Measurements from ENCODE around the gene IL1RL1. TPM values are rescaled to one million over a fixed set of nuclear protein-coding genes. Genes with fewer than 3 reads are reported as not detected.

Gene IL1RL1
- total RNA-seq, 4 donors from 2014 or later = 48.1 to 307 (median 62.3) TPM

DNA sequence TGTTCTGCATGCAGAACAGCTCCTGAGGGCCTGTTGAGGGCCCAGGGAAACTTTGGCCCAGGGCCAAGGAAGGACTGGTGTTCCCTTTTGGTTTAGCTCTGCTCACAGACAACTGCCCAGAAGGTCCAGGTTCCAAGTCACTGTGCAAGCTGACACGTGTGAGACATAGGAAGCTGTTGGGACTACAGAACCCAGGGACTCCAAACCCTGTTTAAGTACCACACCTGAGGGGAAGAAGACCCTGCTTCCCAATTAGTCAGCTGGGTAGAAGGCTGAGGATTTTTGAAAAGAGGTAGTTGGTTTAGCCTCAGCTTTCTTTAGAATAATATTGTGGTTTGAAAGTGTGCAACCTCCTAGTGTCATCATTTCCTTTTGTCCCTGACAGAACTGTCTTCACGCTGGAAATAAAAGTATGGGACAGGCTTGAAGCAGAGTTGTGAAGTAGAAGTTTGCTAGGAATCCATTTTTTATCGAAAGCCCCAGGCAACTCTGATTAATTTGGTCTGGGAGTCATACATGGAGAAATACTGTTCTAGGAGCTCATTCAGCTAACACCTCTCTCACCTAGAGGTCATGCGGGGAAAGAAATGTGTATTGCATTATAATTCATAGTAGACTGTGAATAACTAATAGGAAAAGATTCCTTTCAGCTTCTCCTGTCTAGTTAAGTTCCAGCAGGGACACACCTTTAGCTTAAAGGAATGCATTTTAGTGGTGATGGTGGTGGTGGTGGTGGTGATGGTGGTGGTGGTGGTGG is 19.9 kb upstream of the IL1RL1 start:
- ATAC-seq (ENCODE audit: low FRiP score) = no peak
- TF ChIP-seq, protein P1, sequence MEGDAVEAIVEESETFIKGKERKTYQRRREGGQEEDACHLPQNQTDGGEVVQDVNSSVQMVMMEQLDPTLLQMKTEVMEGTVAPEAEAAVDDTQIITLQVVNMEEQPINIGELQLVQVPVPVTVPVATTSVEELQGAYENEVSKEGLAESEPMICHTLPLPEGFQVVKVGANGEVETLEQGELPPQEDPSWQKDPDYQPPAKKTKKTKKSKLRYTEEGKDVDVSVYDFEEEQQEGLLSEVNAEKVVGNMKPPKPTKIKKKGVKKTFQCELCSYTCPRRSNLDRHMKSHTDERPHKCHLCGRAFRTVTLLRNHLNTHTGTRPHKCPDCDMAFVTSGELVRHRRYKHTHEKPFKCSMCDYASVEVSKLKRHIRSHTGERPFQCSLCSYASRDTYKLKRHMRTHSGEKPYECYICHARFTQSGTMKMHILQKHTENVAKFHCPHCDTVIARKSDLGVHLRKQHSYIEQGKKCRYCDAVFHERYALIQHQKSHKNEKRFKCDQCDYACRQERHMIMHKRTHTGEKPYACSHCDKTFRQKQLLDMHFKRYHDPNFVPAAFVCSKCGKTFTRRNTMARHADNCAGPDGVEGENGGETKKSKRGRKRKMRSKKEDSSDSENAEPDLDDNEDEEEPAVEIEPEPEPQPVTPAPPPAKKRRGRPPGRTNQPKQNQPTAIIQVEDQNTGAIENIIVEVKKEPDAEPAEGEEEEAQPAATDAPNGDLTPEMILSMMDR (IDR thresholded peaks at IDR 0.05) = no peak
- DNase-seq (ENCODE audit: low spot score) = no peak

DNA sequence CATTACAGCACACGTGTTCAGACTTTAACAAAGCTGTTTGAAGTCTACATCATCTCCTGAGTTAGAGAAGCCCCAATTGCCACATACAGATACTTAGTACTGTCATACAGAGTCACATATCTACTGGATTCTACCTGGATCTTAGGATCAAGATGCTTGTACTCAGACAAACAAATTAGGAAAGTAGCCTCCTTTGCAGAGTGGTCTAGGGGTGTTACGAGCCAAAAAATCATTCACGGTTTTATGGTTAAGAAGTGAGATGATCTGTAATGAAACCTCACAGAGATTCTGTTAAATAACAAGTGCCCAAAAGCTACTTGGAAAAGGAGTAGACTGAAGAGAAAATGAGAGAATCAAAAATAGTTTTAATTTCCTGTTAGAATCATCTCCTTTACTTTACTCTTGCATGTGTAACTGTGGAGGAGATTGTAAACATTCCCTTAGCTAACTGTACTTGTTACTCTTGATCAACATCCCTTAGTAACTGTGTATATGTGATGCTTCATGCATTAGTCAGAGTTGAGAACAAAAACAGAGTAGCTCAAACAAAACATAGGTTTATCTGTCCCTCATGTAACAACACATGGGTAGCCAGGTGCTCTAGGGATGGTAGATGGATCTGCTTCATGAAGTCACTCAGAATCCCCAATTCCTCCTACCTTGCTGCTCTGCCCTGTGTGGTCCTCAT is 16.4 kb upstream of the IL1RL1 start:
- DNase-seq (ENCODE audit: low spot score) (no peak), ATAC-seq (ENCODE audit: low FRiP score) (no peak)
- TF ChIP-seq, protein P1 (IDR thresholded peaks at IDR 0.05) = no peak

DNA sequence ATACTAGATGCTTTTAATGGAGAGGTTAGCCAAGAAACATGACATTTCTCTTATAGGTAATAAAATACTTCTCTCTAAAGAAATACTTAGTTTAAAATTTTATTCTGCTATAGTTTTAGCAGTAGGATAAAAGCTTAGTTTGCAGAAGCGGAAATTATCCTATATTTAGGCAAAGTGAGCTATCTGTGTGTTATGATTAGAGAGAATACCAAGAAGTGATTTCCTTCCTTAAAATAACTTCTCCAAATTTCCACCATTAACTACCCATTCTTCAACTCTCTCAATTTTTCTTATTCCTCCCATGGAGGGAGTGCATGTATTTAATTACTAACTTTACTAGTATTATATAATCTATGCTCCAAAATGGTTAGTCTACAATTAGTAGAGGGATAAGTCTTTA is 15.8 kb upstream of the IL1RL1 start:
- DNase-seq (ENCODE audit: low spot score) (no peak), ATAC-seq (ENCODE audit: low FRiP score) (no peak)
- TF ChIP-seq, protein P1 (IDR thresholded peaks at IDR 0.05) = no peak

DNA sequence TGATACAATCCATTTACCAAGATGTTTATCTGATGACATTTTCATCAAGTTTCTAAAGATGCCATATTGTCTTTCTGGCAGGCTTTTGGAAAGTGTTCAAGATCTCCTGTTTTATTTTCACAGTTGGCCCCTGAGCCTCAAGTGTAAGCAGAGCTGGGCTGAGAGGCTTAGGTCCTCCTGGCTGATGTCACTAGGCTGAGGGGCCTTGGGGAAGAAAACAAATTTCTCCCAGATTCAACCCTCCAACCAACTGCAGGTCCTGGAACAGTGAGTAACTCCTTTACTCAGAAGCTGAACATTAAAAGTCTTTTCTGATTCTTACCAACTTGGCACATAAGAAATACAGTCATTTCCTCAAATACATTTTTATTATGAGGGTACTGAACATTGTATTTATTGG is 14.9 kb upstream of the IL1RL1 start:
- ATAC-seq (ENCODE audit: low FRiP score) = no peak
- TF ChIP-seq, protein P1 (IDR thresholded peaks at IDR 0.05) = no peak
- no peak for DNase-seq (ENCODE audit: low spot score)

DNA sequence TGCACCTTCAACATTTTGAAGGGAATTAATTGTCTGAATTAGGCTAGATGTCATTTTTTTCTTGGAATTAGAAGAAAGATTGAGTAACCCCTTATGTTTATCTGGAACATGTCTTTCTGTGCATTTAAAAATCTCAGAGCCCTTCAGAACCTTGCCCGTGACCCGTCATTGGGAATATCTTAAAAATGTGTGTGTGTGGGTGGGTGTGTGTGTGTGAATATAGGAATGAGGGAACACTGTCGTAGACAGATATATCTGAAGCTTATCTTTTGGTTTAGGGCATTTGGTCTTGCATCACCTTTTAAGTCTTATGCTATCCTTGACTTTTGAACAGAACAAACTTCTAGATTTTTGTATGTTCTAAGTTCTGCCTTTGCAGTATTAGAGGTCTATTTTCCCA is 13.5 kb upstream of the IL1RL1 start:
- no peak for DNase-seq (ENCODE audit: low spot score)
- TF ChIP-seq, protein P1 (IDR thresholded peaks at IDR 0.05) = no peak
- no peak for ATAC-seq (ENCODE audit: low FRiP score)

DNA sequence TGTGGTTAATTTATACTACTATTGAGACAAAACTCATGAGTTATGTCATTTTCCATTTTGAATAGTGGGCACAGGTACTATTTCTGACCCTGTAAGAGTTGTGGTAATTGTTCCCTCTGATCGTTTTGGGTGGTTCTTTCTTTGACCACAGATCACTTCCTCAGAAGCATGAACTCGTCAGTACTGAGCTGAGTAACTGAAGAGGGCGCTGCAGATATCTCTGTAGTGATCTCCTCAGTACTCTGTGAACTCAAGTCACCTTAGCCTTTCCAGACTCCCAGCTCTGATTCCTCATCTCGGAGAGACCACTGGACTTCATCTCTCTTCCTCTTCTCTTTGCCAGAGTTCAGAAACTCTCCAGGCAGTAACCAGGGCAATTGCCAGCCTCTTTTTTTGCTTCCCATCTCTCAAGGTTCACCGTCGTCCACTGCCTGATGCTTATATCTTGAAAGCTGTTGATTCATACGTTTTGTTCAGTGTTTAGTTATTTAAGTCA is 9.4 kb upstream of the IL1RL1 start:
- no peak for ATAC-seq (ENCODE audit: low FRiP score)

More for the DNA sequence above, 9.4 kb upstream of the IL1RL1 start:
- DNase-seq (ENCODE audit: low spot score) = no peak
- TF ChIP-seq, protein P1 (IDR thresholded peaks at IDR 0.05) = no peak

Data from omental fat pad (tissue), 4 donors.